Activated B cell treated with CpG ODN at 0.5 μM for 24 hours (primary cell): ENCODE measurements around the gene KCNMA1. TPM values are rescaled to one million over a fixed set of nuclear protein-coding genes. Genes with fewer than 3 reads are reported as not detected.

Experiments used
- ATAC-seq: fragments of 200-7000 bp; cut with Tn5 transposase; one replicate; pipeline ENCODE4 v1.10.0; 2021; ENCODE audit warnings: low read depth, mild to moderate bottlenecking, moderate library complexity
- CTCF ChIA-PET: fragments of 350-600 bp; sonication (Branson Sonifier 250); formaldehyde crosslinking; loops from one replicate; lab custom pipeline; 2021; ENCODE audit warnings: antibody characterized with exemption; lab: Charles Lee
- POLR2A ChIA-PET: fragments of 350-600 bp; sonication (Branson Sonifier 250); formaldehyde crosslinking; loops from one replicate; lab custom pipeline; 2021; ENCODE audit warnings: antibody characterized with exemption; lab: Charles Lee
- DNase-seq: peaks from one replicate; pipeline ENCODE4 v3.0.0; 2022
- H3K27ac Mint-ChIP-seq: one replicate; pipeline ENCODE4 v1.8.0; 2020; ENCODE audit warnings: mixed read lengths
- H3K27me3 Mint-ChIP-seq: one replicate; pipeline ENCODE4 v1.8.0; 2021; ENCODE audit warnings: mixed read lengths
- H3K36me3 Mint-ChIP-seq: one replicate; pipeline ENCODE4 v1.8.0; 2021; ENCODE audit warnings: low read depth, mixed read lengths
- H3K4me1 Mint-ChIP-seq: one replicate; pipeline ENCODE4 v1.8.0; 2021; ENCODE audit warnings: mixed read lengths
- H3K4me3 Mint-ChIP-seq: one replicate; pipeline ENCODE4 v1.8.0; 2020; ENCODE audit warnings: mild to moderate bottlenecking, mixed read lengths
- H3K9me3 Mint-ChIP-seq: one replicate; pipeline ENCODE4 v1.8.0; 2020; ENCODE audit warnings: mixed read lengths
- CTCF ChIP-seq: fragments of 200-600 bp; IDR thresholded peaks from one replicate; pipeline ENCODE4 v1.8.0; 2022; ENCODE audit warnings: antibody characterized with exemption, mild to moderate bottlenecking
- intact Hi-C: fragments of 100-400 bp; cut with micrococcal nuclease; formaldehyde crosslinking; loops from one replicate; pipeline ENCODE4 v1.15.1; 2024
- total RNA-seq: library from RNA; stranded (reverse); gene quantifications from 2 replicates; pipeline ENCODE4 v1.2.3, GENCODE V29; 2022

Gene KCNMA1
- total RNA-seq, 1 donor from 2014 or later, result 3.7 TPM

- peaks cover 5% of the 10 kb centered on the region for H3K4me1 Mint-ChIP-seq
- no peaks in the 10 kb centered on the region for H3K9me3 Mint-ChIP-seq
- ChIA-PET CTCF (no interaction called here), POLR2A (no interaction called here)
- no peaks in the 10 kb centered on the region for H3K27me3 Mint-ChIP-seq
- intact Hi-C loops, result no loop called here
- TF ChIP-seq CTCF, result no peak
- ATAC-seq (no peak), DNase-seq (no peak)
- no peaks in the 10 kb centered on the region for H3K36me3 Mint-ChIP-seq
- H3K27ac Mint-ChIP-seq, result no peak overlapping the region
- no peak overlapping the region for H3K4me3 Mint-ChIP-seq
Measured at GRCh38 chr10:77034240-77034639, 603.4 kb downstream of the KCNMA1 start.

GRCh38 chr10:77032188-77032570, 605.4 kb downstream of the KCNMA1 start:
- Mint-ChIP-seq H3K36me3 (no peaks in the 10 kb centered on the region), H3K27me3 (no peaks in the 10 kb centered on the region), H3K27ac (no peak overlapping the region), H3K4me3 (no peak overlapping the region), H3K9me3 (no peaks in the 10 kb centered on the region), H3K4me1 (peaks cover 5% of the 10 kb centered on the region)
- POLR2A ChIA-PET, result no interaction called here
- no peak for TF ChIP-seq CTCF
- ATAC-seq, result no peak
- DNase-seq, result no peak
- CTCF ChIA-PET, result no interaction called here
- intact Hi-C loops, result no loop called here

GRCh38 chr10:77031531-77032187, 605.9 kb downstream of the KCNMA1 start:
- H3K27ac Mint-ChIP-seq, result no peak overlapping the region
- H3K9me3 Mint-ChIP-seq, result no peaks in the 10 kb centered on the region
- ATAC-seq (no peak), DNase-seq (no peak)
- ChIA-PET POLR2A (no interaction called here), CTCF (no interaction called here)
- H3K36me3 Mint-ChIP-seq, result no peaks in the 10 kb centered on the region
- no peak overlapping the region for H3K4me3 Mint-ChIP-seq
- intact Hi-C loops, result no loop called here
- no peak for TF ChIP-seq CTCF
- peaks cover 5% of the 10 kb centered on the region for H3K4me1 Mint-ChIP-seq
- H3K27me3 Mint-ChIP-seq, result no peaks in the 10 kb centered on the region

GRCh38 chr10:77030974-77031373, 606.6 kb downstream of the KCNMA1 start:
- ATAC-seq, result no peak
- POLR2A ChIA-PET, result no interaction called here

More at GRCh38 chr10:77030974-77031373, 606.6 kb downstream of the KCNMA1 start:
- H3K27ac Mint-ChIP-seq, result no peak overlapping the region
- H3K36me3 Mint-ChIP-seq, result no peaks in the 10 kb centered on the region
- H3K4me3 Mint-ChIP-seq, result no peak overlapping the region
- H3K4me1 Mint-ChIP-seq, result peaks cover 5% of the 10 kb centered on the region
- H3K9me3 Mint-ChIP-seq, result no peaks in the 10 kb centered on the region
- no peak for TF ChIP-seq CTCF
- no peaks in the 10 kb centered on the region for H3K27me3 Mint-ChIP-seq
- CTCF ChIA-PET, result no interaction called here
- no peak for DNase-seq
- intact Hi-C loops, result no loop called here
